ENCODE results near the gene VIPR1.

GRCh38 chr3:42505128-42505848 is 2.8 kb downstream of the VIPR1 start:
- TF ChIP-seq CTCF (IDR thresholded peaks at IDR 0.05) (no peak), POLR2AphosphoS5 (IDR thresholded peaks at IDR 0.05) (no peak)
